Mucosa of descending colon (tissue), 3 donors: Measurements from ENCODE around the gene XRCC6. TPM values are rescaled to one million over a fixed set of nuclear protein-coding genes. Genes with fewer than 3 reads are reported as not detected.

ENCODE experiments used
- ATAC-seq: fragments of 200-7000 bp; cut with Tn5 transposase; one replicate; pipeline ENCODE4 v1.9.1; 2020; ENCODE audit warnings: mild to moderate bottlenecking, moderate library complexity
- DNase-seq, 3 donors: peaks; one replicate each; pipeline ENCODE4 v3.0.0-alpha.2; 2020
- H3K36me3 ChIP-seq: fragments of 200-600 bp; one replicate; pipeline ENCODE4 v1.8.0; 2021; ENCODE audit warnings: low read depth, mild to moderate bottlenecking
- H3K4me1 ChIP-seq: fragments of 200-600 bp; one replicate; pipeline ENCODE4 v1.8.0; 2021; ENCODE audit warnings: low read depth, mild to moderate bottlenecking
- H3K4me3 ChIP-seq: fragments of 200-600 bp; one replicate; pipeline ENCODE4 v1.8.0; 2021; ENCODE audit warnings: mild to moderate bottlenecking
- H3K9me3 ChIP-seq: fragments of 200-600 bp; one replicate; pipeline ENCODE4 v1.8.0; 2021; ENCODE audit warnings: mild to moderate bottlenecking
- intact Hi-C, 2 donors: fragments of 100-400 bp; cut with DNase I in 1 of 2; cut with micrococcal nuclease in 1 of 2; formaldehyde crosslinking; loops; one replicate each; pipeline versions ENCODE4 v1.11.0 to v1.11.1; 2022; cut with DNase I, micrococcal nuclease
- total RNA-seq, 3 donors: library from RNA; stranded (reverse); fragmentation: NEBNext Ultra II Directional in 2 of 3; extraction: Animal tissue kit (Norgen Biotek cat#: 25700) in 2 of 3; gene quantifications; one replicate each; pipeline versions ENCODE4 v1.2.1 to v1.2.4, GENCODE V29; 2021 to 2023
- TF ChIP-seq, protein P1 (sequence below): fragments of 200-600 bp; IDR thresholded peaks from one replicate; pipeline ENCODE4 v1.8.0; 2022; ENCODE audit warnings: antibody characterized with exemption, mild to moderate bottlenecking
- donor health status: DM: no; HTN: no; CAD: no; lungs with moderate emphysema.
- donor health status: DM: no; HTN: no; CAD: no.
- donor health status: DM: no; HTN: yes; CAD: no.

The XRCC6 gene
- total RNA-seq, 3 donors from 2014 or later, result 169 to 193 (median 177) TPM

DNA sequence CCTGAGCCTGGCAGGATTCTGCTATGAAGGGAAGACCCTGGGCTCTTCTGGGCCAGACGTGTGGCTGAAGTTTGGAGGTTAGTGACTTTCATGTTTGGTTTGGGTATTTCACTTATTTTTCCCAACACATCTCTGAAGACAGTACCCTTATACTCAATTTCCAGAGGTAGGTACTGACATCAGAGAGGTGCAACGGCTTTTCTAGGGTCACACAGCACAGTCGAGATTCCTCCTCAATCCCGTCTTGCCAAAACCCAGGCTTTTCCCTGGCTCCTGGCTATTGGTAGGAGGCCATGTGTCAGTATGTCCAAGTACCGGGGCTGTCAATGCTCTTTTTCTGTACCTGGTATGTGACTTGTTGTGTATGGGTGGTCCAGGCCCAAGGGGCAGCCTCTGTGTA is 25.4 kb upstream of the XRCC6 start:
- DNase-seq (peak in 1 of 3 donors; percentile 6), ATAC-seq (no peak)
- intact Hi-C loops, result loop anchor here in 1 of 2 donors (10.0 kb wide), 1 partner anchor 51 kb away; the partner anchor contains the start of gene POLR3H
- no peaks in the 10 kb centered on the region for H3K36me3 ChIP-seq
- TF ChIP-seq, protein P1, sequence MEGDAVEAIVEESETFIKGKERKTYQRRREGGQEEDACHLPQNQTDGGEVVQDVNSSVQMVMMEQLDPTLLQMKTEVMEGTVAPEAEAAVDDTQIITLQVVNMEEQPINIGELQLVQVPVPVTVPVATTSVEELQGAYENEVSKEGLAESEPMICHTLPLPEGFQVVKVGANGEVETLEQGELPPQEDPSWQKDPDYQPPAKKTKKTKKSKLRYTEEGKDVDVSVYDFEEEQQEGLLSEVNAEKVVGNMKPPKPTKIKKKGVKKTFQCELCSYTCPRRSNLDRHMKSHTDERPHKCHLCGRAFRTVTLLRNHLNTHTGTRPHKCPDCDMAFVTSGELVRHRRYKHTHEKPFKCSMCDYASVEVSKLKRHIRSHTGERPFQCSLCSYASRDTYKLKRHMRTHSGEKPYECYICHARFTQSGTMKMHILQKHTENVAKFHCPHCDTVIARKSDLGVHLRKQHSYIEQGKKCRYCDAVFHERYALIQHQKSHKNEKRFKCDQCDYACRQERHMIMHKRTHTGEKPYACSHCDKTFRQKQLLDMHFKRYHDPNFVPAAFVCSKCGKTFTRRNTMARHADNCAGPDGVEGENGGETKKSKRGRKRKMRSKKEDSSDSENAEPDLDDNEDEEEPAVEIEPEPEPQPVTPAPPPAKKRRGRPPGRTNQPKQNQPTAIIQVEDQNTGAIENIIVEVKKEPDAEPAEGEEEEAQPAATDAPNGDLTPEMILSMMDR, result no peak
- no peak overlapping the region for H3K4me3 ChIP-seq
- no peaks in the 10 kb centered on the region for H3K4me1 ChIP-seq
- no peaks in the 10 kb centered on the region for H3K9me3 ChIP-seq

DNA sequence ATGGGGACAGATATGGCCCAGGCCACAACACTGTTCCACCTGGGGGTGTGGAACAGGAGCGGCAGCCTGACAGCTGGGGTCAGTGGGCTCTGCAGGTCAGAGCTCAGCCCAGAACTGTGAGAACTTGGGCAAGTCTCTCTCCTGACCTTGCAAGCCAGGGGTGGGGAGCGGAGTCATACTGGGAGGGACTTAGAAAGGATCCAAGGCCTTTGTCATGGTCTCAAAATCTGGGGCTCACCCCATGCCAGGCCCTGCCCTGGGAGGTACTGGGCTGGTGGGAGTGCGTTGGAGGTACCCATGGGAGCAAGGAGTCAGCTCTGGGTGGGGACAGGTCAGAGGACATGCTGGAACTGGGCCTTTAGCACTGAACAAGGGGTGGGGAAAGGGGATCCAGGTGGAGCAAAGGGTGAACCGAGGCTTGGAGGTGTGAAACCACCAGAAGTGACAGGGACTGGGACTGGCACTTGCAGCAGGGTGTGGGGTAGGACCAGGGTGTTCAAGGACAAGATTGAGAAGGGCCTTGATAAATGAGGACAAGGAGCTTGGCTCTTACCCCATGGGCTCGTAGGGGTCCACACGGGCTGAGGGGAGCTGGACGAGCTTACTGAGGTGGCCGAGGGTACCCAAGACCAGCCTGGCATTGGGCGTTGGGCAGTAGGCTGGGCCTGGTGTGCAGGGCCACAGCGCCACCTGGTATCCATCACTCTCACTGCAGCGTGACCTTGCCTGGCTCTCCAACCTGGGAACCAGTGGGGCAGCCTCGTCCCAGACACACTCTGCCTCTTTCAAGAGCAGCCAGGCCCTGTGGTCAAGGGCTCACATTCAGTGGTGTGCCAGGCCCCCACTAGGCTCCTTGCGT is 24.1 kb upstream of the XRCC6 start:
- TF ChIP-seq, protein P1, result peak; percentile 49
- peaks cover 4% of the 10 kb centered on the region for H3K36me3 ChIP-seq
- intact Hi-C loops, result loop anchor here in 1 of 2 donors (10.0 kb wide), 1 partner anchor 52 kb away; the partner anchor contains the start of gene POLR3H
- ATAC-seq (peak; percentile 98), DNase-seq (peak; percentile 61 to 78 (median 75))
- H3K4me1 ChIP-seq, result no peaks in the 10 kb centered on the region
- no peaks in the 10 kb centered on the region for H3K9me3 ChIP-seq
- no peak overlapping the region for H3K4me3 ChIP-seq

DNA sequence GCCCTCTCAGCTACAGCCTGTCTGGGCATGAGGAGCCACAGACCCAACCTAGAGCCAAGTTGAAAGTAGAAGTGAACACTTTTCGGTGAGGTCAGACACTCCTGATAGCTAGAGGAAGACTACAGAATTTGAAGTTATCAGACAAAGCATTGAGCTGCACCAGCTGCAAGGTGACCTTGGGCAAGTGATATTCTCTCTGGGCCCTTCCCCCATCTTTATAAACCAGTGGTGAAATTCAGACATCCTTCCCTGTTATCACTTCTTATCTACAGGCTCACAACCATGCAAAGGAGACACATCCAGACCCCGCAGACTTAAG is 23.5 kb upstream of the XRCC6 start:
- TF ChIP-seq, protein P1, result no peak
- intact Hi-C loops, result loop anchor here in 1 of 2 donors (10.0 kb wide), 1 partner anchor 53 kb away; the partner anchor contains the start of gene POLR3H
- no peak for DNase-seq
- no peaks in the 10 kb centered on the region for H3K9me3 ChIP-seq
- no peak overlapping the region for H3K4me3 ChIP-seq
- no peak for ATAC-seq
- H3K36me3 ChIP-seq, result peaks cover 4% of the 10 kb centered on the region
- H3K4me1 ChIP-seq, result no peaks in the 10 kb centered on the region

DNA sequence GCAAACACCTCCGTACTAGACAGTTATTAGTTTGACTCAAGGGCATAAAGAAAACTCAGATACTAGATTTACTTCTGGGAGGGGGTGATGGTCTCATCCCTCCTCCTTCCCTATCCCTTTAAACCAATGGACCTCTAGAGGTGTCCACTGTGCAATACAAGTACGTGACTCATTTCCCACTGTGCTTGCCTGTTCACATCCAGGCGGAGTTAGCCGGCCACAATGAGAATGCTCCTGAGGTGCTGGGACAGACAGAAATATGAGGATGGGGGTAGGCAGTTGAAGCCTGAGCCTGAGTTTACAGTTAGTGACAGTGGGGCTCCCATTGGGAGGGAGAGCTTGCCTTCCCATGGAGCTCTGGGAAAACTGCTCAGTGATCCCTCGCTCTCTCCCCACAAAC is 23.0 kb upstream of the XRCC6 start:
- intact Hi-C loops, result loop anchor here in 1 of 2 donors (10.0 kb wide), 1 partner anchor 53 kb away; the partner anchor contains the start of gene POLR3H
- ATAC-seq (no peak), DNase-seq (no peak)
- Histone ChIP-seq H3K4me1 (no peaks in the 10 kb centered on the region), H3K9me3 (no peaks in the 10 kb centered on the region), H3K4me3 (no peak overlapping the region), H3K36me3 (peaks cover 4% of the 10 kb centered on the region)
- TF ChIP-seq, protein P1, result no peak

DNA sequence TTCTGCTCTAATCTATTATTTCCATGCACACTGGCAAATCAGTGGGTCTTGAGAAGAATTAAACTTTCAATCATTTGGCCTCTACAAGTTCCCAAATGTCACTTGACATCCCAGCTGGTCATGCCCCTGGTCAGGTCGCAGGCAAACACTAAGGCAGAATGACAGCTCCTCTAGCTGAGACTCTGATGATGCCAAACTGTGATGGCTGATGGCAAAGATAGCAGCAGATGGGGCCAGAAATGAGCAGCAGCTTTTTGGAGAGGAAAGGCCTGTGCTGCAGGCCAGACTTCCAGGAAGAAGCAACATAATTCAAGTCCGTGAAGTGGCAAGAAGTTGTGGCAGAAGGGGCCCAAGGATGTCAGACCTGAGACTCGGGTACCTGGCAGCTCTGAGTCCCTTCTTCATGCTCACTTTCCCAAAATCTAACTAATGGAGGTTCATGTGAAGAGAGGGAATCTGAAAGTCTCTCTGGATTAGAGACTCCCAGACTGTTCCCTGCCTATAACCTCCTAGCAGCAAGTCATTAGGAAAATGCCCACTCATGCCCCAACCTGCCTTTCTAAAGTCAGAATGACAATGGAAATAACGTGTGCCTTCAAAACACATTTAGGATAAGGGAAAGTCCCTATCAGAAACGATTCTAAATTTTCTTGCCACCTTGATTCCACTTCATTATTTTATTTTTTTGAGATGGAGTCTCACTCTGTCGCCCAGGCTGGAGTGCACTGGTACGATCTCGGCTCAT is 22.0 kb upstream of the XRCC6 start:
- DNase-seq (no peak), ATAC-seq (no peak)
- TF ChIP-seq, protein P1, result no peak
- Histone ChIP-seq H3K4me1 (no peaks in the 10 kb centered on the region), H3K4me3 (no peak overlapping the region), H3K9me3 (no peaks in the 10 kb centered on the region), H3K36me3 (peaks cover 4% of the 10 kb centered on the region)
- intact Hi-C loops, result loop anchor here in 1 of 2 donors (10.0 kb wide), 1 partner anchor 54 kb away; the partner anchor contains the start of gene POLR3H
